ENCODE results near the gene KLKB1. TPM values are rescaled to one million over a fixed set of nuclear protein-coding genes. Genes with fewer than 3 reads are reported as not detected.

Gene KLKB1
- total and polyA plus RNA-seq, 2 donors (not counting 3 experiments of a cell fraction or from before 2014, with no cell fraction given) = not detected

- no peaks in the 10 kb centered on the region for H3K36me3 ChIP-seq (ENCODE audit: control insufficient read depth in 2 of 2, extremely low read depth in 1 of 2, insufficient read depth in 2 of 2, low read length in 2 of 2)
- no peak overlapping the region for H3K9ac ChIP-seq (replicated peaks; ENCODE audit: extremely low read depth, insufficient read depth, low read length)
- no peaks in the 10 kb centered on the region for H3K9me1 ChIP-seq (replicated peaks; ENCODE audit: control insufficient read depth, extremely low read depth, insufficient read depth, low read length)
- intact Hi-C loops (cut with micrococcal nuclease) (loop anchor here (10.0 kb wide), 1 partner anchor 1369 kb away; the partner anchor contains the start of gene ACSL1), dilution Hi-C loops (cut with MboI; ENCODE audit: extremely low pct_ligation_motif_present, low sequenced_read_pairs) (no loop called here)
- H3K27me3 ChIP-seq (ENCODE audit: control insufficient read depth in 2 of 2, insufficient read depth in 2 of 2, low read length in 2 of 2) = peaks cover 4% of the 10 kb centered on the region in 2 experiments
- ChIA-PET CTCF (no interaction called here), POLR2A (no interaction called here)
- no peak overlapping the region for H3K4me2 ChIP-seq (ENCODE audit: insufficient read depth, low read length)
- no peaks in the 10 kb centered on the region for H4K20me1 ChIP-seq (replicated peaks; ENCODE audit: control insufficient read depth, extremely low read depth, insufficient read depth, low read length)
- no peaks in the 10 kb centered on the region for H3K79me2 ChIP-seq (ENCODE audit: control insufficient read depth, insufficient read depth, low read length)
- H3K4me3 ChIP-seq (replicated peaks in 1 of 3; ENCODE audit: insufficient read depth in 1 of 3, low read depth in 1 of 3, low read length in 3 of 3) = no peak overlapping the region
- FAIRE-seq = no peak
- DNase-seq (ENCODE audit: low read depth, low spot score) = no peak
- no peak overlapping the region for H2AFZ ChIP-seq (ENCODE audit: low read depth, low read length)
- H3K27ac ChIP-seq (ENCODE audit: insufficient read depth, low read depth, low read length) = no peak overlapping the region
- H3K4me1 ChIP-seq (ENCODE audit: control insufficient read depth, extremely low read depth, insufficient read depth, low read length) = peaks cover 8% of the 10 kb centered on the region
- H3K9me3 ChIP-seq (replicated peaks; ENCODE audit: control insufficient read depth, insufficient read depth, low read length) = no peaks in the 10 kb centered on the region
- no TSS peak for BruUV-seq (replicated peaks)
- no peak for TF ChIP-seq MYC (IDR thresholded peaks at IDR 0.05; ENCODE audit: low read depth, low read length)
- no peak for TF ChIP-seq EZH2 (IDR thresholded peaks at IDR 0.05; ENCODE audit: borderline replicate concordance, low read depth, low read length, severe bottlenecking)
- TF ChIP-seq MAX (IDR thresholded peaks at IDR 0.05; ENCODE audit: insufficient read depth, insufficient read length) = no peak
- TF ChIP-seq FOS (IDR thresholded peaks at IDR 0.05; ENCODE audit: borderline replicate concordance, insufficient read depth, low read length) = no peak
- TF ChIP-seq GATA2 (IDR thresholded peaks at IDR 0.05; ENCODE audit: insufficient read depth, insufficient read length, low read depth, low read length) = no peak
- no peak for TF ChIP-seq POLR2A (IDR thresholded peaks at IDR 0.05; ENCODE audit: low read depth, low read length)
- TF ChIP-seq POLR2AphosphoS5 (IDR thresholded peaks at IDR 0.05; ENCODE audit: insufficient read depth, low read depth, low read length) = no peak
- no peak for TF ChIP-seq JUN (IDR thresholded peaks at IDR 0.05; ENCODE audit: borderline replicate concordance, insufficient read depth, insufficient read length, low read depth)
- no peak for TF ChIP-seq CTCF (IDR thresholded peaks at IDR 0.05; ENCODE audit: extremely low read depth in 1 of 2, insufficient read depth in 1 of 2, low read depth in 1 of 2, low read length in 2 of 2)
Measured at GRCh38 chr4:186193851-186194250, 33.5 kb upstream of the KLKB1 start.

Measured in endothelial cell of umbilical vein (primary cell).